HEK293 (cell line): ENCODE measurements around the gene SLC4A1.

Source experiments
- CTCF ChIA-PET: fragments of 350-600 bp; formaldehyde crosslinking; extraction: SDS; loops from one replicate; lab custom pipeline; 2021; ENCODE audit warnings: antibody characterized with exemption; lab: Yijun Ruan, JAX
- POLR2A ChIA-PET: fragments of 300-600 bp; formaldehyde crosslinking; extraction: SDS; loops from one replicate; lab custom pipeline; 2020; ENCODE audit warnings: antibody characterized with exemption, inconsistent platforms; lab: Yijun Ruan, JAX
- H3K27ac ChIP-seq: fragments of 200-500 bp; sonication (Bioruptor generic); 2 replicates; pipeline ENCODE4 v1.5.1; 2014; ENCODE audit warnings: low read depth, low read length, control low read depth, inconsistent platforms; ENCODE audit errors: extremely low read depth
- H3K36me3 ChIP-seq, 2 experiments: fragments of 200-500 bp in 1 of 2; sonication (Bioruptor generic) in 1 of 2; 1 replicate in 1 of 2; 2 replicates in 1 of 2; pipeline ENCODE4 v1.5.1; 2014 to 2017; ENCODE audit warnings: inconsistent platforms in 2 of 2, low read length in 2 of 2; ENCODE audit not compliant: control insufficient read depth in 2 of 2, insufficient read depth in 1 of 2
- H3K4me1 ChIP-seq: fragments of 200-500 bp; sonication (Bioruptor generic); 2 replicates; pipeline ENCODE4 v1.5.1; 2014; ENCODE audit warnings: mild to moderate bottlenecking, low read length, inconsistent platforms; ENCODE audit not compliant: control insufficient read depth, insufficient read depth
- H3K4me3 ChIP-seq: 2 replicates; pipeline ENCODE4 v1.5.1; 2011; ENCODE audit warnings: low read depth, mild to moderate bottlenecking, control low read depth, low read length, moderate library complexity
- H3K9me3 ChIP-seq: fragments of 200-500 bp; sonication (Bioruptor generic); 2 replicates; pipeline ENCODE4 v1.5.1; 2014; ENCODE audit warnings: low read depth, low read length, inconsistent platforms; ENCODE audit not compliant: control insufficient read depth, insufficient read depth
- GLIS2 ChIP-seq: fragments of 450-650 bp; formaldehyde crosslinking; IDR thresholded peaks from 2 replicates; pipeline ENCODE4 v1.5.1; 2016; ENCODE audit warnings: missing biosample characterization, missing genetic modification characterization
- HOXD13 ChIP-seq: sonication (generic); formaldehyde crosslinking; IDR thresholded peaks from 2 replicates; pipeline ENCODE4 v1.8.0; 2022; ENCODE audit warnings: missing genetic modification reagents, borderline replicate concordance
- IKZF3 ChIP-seq: fragments of 450-650 bp; IDR thresholded peaks from 2 replicates; pipeline ENCODE4 v1.5.0; 2018; ENCODE audit warnings: missing biosample characterization, mild to moderate bottlenecking, missing genetic modification characterization, moderate library complexity
- PBX3 ChIP-seq: sonication (generic); formaldehyde crosslinking; IDR thresholded peaks from 2 replicates; pipeline ENCODE4 v1.8.1; 2022; ENCODE audit warnings: mild to moderate bottlenecking, moderate library complexity, missing genetic modification reagents
- SETDB1 ChIP-seq: IDR thresholded peaks from one replicate; pipeline ENCODE4 v1.6.1; 2017; ENCODE audit warnings: mild to moderate bottlenecking, low read length, moderate library complexity, mixed read lengths; ENCODE audit not compliant: insufficient read length
- TCF7L2 ChIP-seq: IDR thresholded peaks from 2 replicates; pipeline ENCODE4 v1.6.1; 2011; ENCODE audit warnings: low read depth, mild to moderate bottlenecking, inconsistent platforms, low read length, moderate library complexity, borderline replicate concordance
- ZBTB8A ChIP-seq: fragments of 450-650 bp; formaldehyde crosslinking; IDR thresholded peaks from 2 replicates; pipeline ENCODE4 v1.5.1; 2016; ENCODE audit warnings: missing biosample characterization, missing genetic modification characterization
- ZEB2 ChIP-seq: fragments of 450-650 bp; formaldehyde crosslinking; IDR thresholded peaks from 2 replicates; pipeline ENCODE4 v1.5.1; 2016; ENCODE audit warnings: missing biosample characterization, missing genetic modification characterization
- ZFHX2 ChIP-seq: fragments of 450-650 bp; formaldehyde crosslinking; conservative IDR thresholded peaks from 2 replicates; pipeline ENCODE4 v1.5.1; 2016; ENCODE audit warnings: missing biosample characterization, missing genetic modification characterization
- ZFP41 ChIP-seq: fragments of 450-650 bp; formaldehyde crosslinking; IDR thresholded peaks from 2 replicates; pipeline ENCODE4 v1.5.1; 2016; ENCODE audit warnings: missing biosample characterization, missing genetic modification characterization, borderline replicate concordance
- ZIC2 ChIP-seq: fragments of 450-650 bp; formaldehyde crosslinking; IDR thresholded peaks from 2 replicates; pipeline ENCODE4 v1.5.1; 2016; ENCODE audit warnings: missing biosample characterization, missing genetic modification characterization
- ZNF155 ChIP-seq: fragments of 450-650 bp; formaldehyde crosslinking; IDR thresholded peaks from 2 replicates; pipeline ENCODE4 v1.5.1; 2016; ENCODE audit warnings: missing biosample characterization, missing genetic modification characterization
- ZNF175 ChIP-seq: fragments of 450-650 bp; formaldehyde crosslinking; IDR thresholded peaks from 2 replicates; pipeline ENCODE4 v1.5.1; 2016; ENCODE audit warnings: missing biosample characterization, missing genetic modification characterization
- ZNF2 ChIP-seq: fragments of 450-650 bp; formaldehyde crosslinking; IDR thresholded peaks from 2 replicates; pipeline ENCODE4 v1.5.1; 2016; ENCODE audit warnings: missing biosample characterization, missing genetic modification characterization
- ZNF214 ChIP-seq: fragments of 450-650 bp; formaldehyde crosslinking; IDR thresholded peaks from 2 replicates; pipeline ENCODE4 v1.5.1; 2017; ENCODE audit warnings: missing biosample characterization, mild to moderate bottlenecking, missing genetic modification characterization, borderline replicate concordance
- ZNF404 ChIP-seq: fragments of 450-650 bp; formaldehyde crosslinking; IDR thresholded peaks from 2 replicates; pipeline ENCODE4 v1.5.1; 2017; ENCODE audit warnings: missing biosample characterization, missing genetic modification characterization
- ZNF518A ChIP-seq: fragments of 450-650 bp; formaldehyde crosslinking; conservative IDR thresholded peaks from 2 replicates; pipeline ENCODE4 v1.5.1; 2016; ENCODE audit warnings: low read depth, missing biosample characterization, missing genetic modification characterization
- ZNF530 ChIP-seq: fragments of 450-650 bp; formaldehyde crosslinking; IDR thresholded peaks from 2 replicates; pipeline ENCODE4 v1.5.1; 2016; ENCODE audit warnings: low read depth, missing biosample characterization, missing genetic modification characterization
- ZNF692 ChIP-seq: fragments of 450-650 bp; formaldehyde crosslinking; IDR thresholded peaks from 2 replicates; pipeline ENCODE4 v1.5.1; 2016; ENCODE audit warnings: missing biosample characterization, missing genetic modification characterization
- ZSCAN5A ChIP-seq: fragments of 450-650 bp; formaldehyde crosslinking; IDR thresholded peaks from 2 replicates; pipeline ENCODE4 v1.5.1; 2016; ENCODE audit warnings: missing biosample characterization, missing genetic modification characterization

SLC4A1 gene

GRCh38 chr17:44210342-44211192 is 57.4 kb downstream of the SLC4A1 start (continued):
- TF ChIP-seq ZNF175 (tag by site-specific recombination) (no peak), ZNF692 (peak; percentile 60; the same call in 1 of the 2 replicates), TCF7L2 (no peak), ZEB2 (tag by site-specific recombination) (0 out of 2 replicates have a peak, but pooled peaks have one; percentile 14), ZNF2 (tag by site-specific recombination) (0 out of 2 replicates have a peak, but pooled peaks have one; percentile 33), GLIS2 (tag by site-specific recombination) (peak; percentile 62), IKZF3 (no peak), ZNF214 (no peak), ZBTB8A (peak; percentile 67), SETDB1 (no peak), ZIC2 (peak; percentile 52), ZFHX2 (tag by site-specific recombination) (peak; percentile 71)

- H3K4me3 ChIP-seq, result no peak overlapping the region
- ChIA-PET CTCF (interaction anchor here (0.6 to 4.1 kb wide), 22 partner anchors 8 to 364 kb away, joined by 3 to 33 read pairs (median 4); partner anchors contain the start of genes GRN, TMUB2 and UBTF), POLR2A (interaction anchor here (0.6 to 4.1 kb wide), 7 partner anchors 8 to 115 kb away, joined by 3 to 23 read pairs (median 4); partner anchors contain the start of genes ATXN7L3, TMUB2 and UBTF)
- TF ChIP-seq ZFP41 (tag by site-specific recombination) (no peak), ZNF155 (no peak), ZNF530 (tag by site-specific recombination) (no peak), ZNF404 (tag by site-specific recombination) (no peak), ZSCAN5A (no peak), HOXD13 (CRISPR knock-in tag) (no peak), ZNF518A (tag by site-specific recombination) (no peak), PBX3 (CRISPR knock-in tag) (no peak)
- H3K9me3 ChIP-seq, result no peaks in the 10 kb centered on the region
- H3K36me3 ChIP-seq, result peaks cover 31 to 81% of the 10 kb centered on the region in 2 experiments
- H3K4me1 ChIP-seq, result no peaks in the 10 kb centered on the region
- H3K27ac ChIP-seq, result no peak overlapping the region
These were observed 58.1 kb downstream of the SLC4A1 start for GRCh38 chr17:44209786-44210341.
